Measurements from ENCODE around the gene MYO1H. TPM values are rescaled to one million over a fixed set of nuclear protein-coding genes. Genes with fewer than 3 reads are reported as not detected.

MYO1H gene
- total and polyA plus RNA-seq, 2 of the 13 experiments (the other 11 are each of a cell fraction or from before 2014, with no cell fraction given), result not detected

GRCh38 chr12:109477185-109477962 lies 129.7 kb downstream of the MYO1H start, which contains the start of the genes KCTD10 and UBE3B (continued):
- TF ChIP-seq ZNF513 (CRISPR knock-in tag; conservative IDR thresholded peaks at IDR 0.05) (no peak), ZBTB25 (CRISPR knock-in tag; IDR thresholded peaks at IDR 0.05) (no peak), REL (CRISPR knock-in tag; conservative IDR thresholded peaks at IDR 0.05) (no peak; the same call in 1 of the 2 replicates), ZNF589 (CRISPR knock-in tag; conservative IDR thresholded peaks at IDR 0.05) (0 out of 2 replicates have a peak, but pooled peaks have one; percentile 55), ZC3H4 (CRISPR knock-in tag; IDR thresholded peaks at IDR 0.05; ENCODE audit: borderline replicate concordance) (no peak), SNAI1 (CRISPR knock-in tag; IDR thresholded peaks at IDR 0.05; ENCODE audit: borderline replicate concordance) (peak; percentile 86), ZNF350 (CRISPR knock-in tag; IDR thresholded peaks at IDR 0.05; ENCODE audit: borderline replicate concordance, low read depth) (peak; percentile 82), ZNF747 (CRISPR knock-in tag; IDR thresholded peaks at IDR 0.05; ENCODE audit: borderline replicate concordance) (peak; percentile 75; the same call in 1 of the 2 replicates), SP5 (CRISPR knock-in tag; IDR thresholded peaks at IDR 0.05; ENCODE audit: borderline replicate concordance, low read depth) (no peak; the same call in 1 of the 2 replicates), AKNA (CRISPR knock-in tag; IDR thresholded peaks at IDR 0.05; ENCODE audit: borderline replicate concordance) (no peak), ZNF782 (CRISPR knock-in tag; IDR thresholded peaks at IDR 0.05; ENCODE audit: borderline replicate concordance) (peak; percentile 77; the same call in 1 of the 2 replicates), ZNF580 (CRISPR knock-in tag; IDR thresholded peaks at IDR 0.05; ENCODE audit: borderline replicate concordance, low read depth) (no peak; the same call in 1 of the 2 replicates), ZNF607 (CRISPR knock-in tag; IDR thresholded peaks at IDR 0.05; ENCODE audit: borderline replicate concordance) (no peak), TEAD2 (CRISPR knock-in tag; IDR thresholded peaks at IDR 0.05) (no peak), XBP1 (CRISPR knock-in tag; IDR thresholded peaks at IDR 0.05) (no peak), PAX8 (CRISPR knock-in tag; IDR thresholded peaks at IDR 0.05; ENCODE audit: borderline replicate concordance) (no peak; the same call in 1 of the 2 replicates), HOXA7 (CRISPR knock-in tag; IDR thresholded peaks at IDR 0.05) (no peak), ZNF850 (CRISPR knock-in tag; conservative IDR thresholded peaks at IDR 0.05) (no peak), POLR2G (IDR thresholded peaks at IDR 0.05; ENCODE audit: low read depth, low read length) (peak; percentile 90), NR2F2 (IDR thresholded peaks at IDR 0.05; ENCODE audit: borderline replicate concordance, low read depth) (peak; percentile 26; the same call in 1 of the 2 replicates)

All from HepG2 (cell line).